GM12891 (cell line): ENCODE results near the gene CD302.

Source experiments
- POLR2A ChIP-seq: IDR thresholded peaks from 2 replicates; pipeline ENCODE4 v1.6.1; 2011; ENCODE audit warnings: low read depth, low read length, control low read depth
- POLR2AphosphoS5 ChIP-seq: IDR thresholded peaks from 2 replicates; pipeline ENCODE4 v1.6.1; 2011; ENCODE audit warnings: low read depth, low read length, control low read depth
- TAF1 ChIP-seq: IDR thresholded peaks from 2 replicates; pipeline ENCODE4 v1.6.1; 2011; ENCODE audit warnings: low read depth, low read length, control low read depth

DNA sequence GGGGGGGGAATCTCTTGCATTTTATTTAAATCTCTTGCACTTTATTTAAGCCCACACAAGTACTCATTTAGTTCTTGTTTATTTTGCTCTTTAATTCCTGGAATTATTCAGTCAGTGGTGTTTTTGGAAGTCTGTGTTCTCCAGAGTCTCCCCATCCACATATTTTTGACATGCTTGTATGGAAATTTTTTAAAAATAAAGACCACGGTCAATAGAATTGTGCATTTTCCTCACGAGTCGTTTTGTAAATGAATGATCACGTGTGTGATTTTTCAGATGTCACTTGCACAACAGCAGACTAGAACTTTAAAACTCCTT lies 824 bp downstream of the CD302 start:
- TF ChIP-seq TAF1 (no peak), POLR2A (no peak), POLR2AphosphoS5 (no peak)
